ENCODE results near the gene PHF2. TPM values are rescaled to one million over a fixed set of nuclear protein-coding genes. Genes with fewer than 3 reads are reported as not detected.

Gene PHF2
- total and polyA plus RNA-seq, 3 experiments from 2014 or later: 3.0 to 25.0 (median 22.4) TPM

DNA sequence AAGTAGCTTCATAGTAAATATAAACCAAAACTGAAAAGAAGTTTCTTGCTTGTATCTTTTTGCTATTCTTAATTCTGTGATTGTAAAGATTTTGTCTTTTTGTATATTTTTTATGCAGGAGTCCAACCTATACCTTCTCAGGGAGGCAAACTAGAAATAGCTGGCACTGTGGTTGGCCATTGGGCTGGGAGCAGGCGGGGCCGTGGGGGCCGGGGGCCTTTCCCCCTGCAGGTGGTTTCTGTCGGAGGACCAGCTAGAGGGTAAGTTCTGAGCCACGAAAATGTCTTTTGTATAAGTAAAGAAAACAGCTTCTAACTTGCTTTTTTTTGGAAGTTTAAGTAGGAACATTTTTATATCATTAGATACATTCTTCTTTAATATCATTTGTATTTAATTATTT is 15.4 kb upstream of the PHF2 start:
- ChIA-PET POLR2A (interaction anchor here (0.6 kb wide), 1 partner anchor 1330 kb away, joined by 4 read pairs; no protein-coding TSS in a partner anchor), CTCF (interaction anchor here (1.6 kb wide), 1 partner anchor 108 kb away, joined by 4 read pairs; the partner anchor contains the start of gene FAM120AOS)
- peaks cover 2 to 5% (median 4%) of the 10 kb centered on the region in 3 donors for H3K4me1 Mint-ChIP-seq
- H3K4me3 Mint-ChIP-seq: no peak overlapping the region
- Histone ChIP-seq H3K27me3 (ENCODE audit: insufficient read depth, low read length, poor library complexity, severe bottlenecking) (no peaks in the 10 kb centered on the region), H3K27ac (ENCODE audit: low read depth, low read length) (no peak overlapping the region), H3K4me1 (ENCODE audit: insufficient read depth, low read length) (peaks cover 1% of the 10 kb centered on the region), H3K9me3 (ENCODE audit: low read length) (no peaks in the 10 kb centered on the region), H3K36me3 (ENCODE audit: insufficient read depth, low read length) (peaks cover 46% of the 10 kb centered on the region), H3K4me3 (ENCODE audit: low read length) (no peak overlapping the region)
- no peaks in the 10 kb centered on the region for H3K9me3 Mint-ChIP-seq
- no peaks in the 10 kb centered on the region for H3K27me3 Mint-ChIP-seq
- DNase-seq: no peak
- peaks cover 0 to 82% (median 21%) of the 10 kb centered on the region in 3 donors for H3K36me3 Mint-ChIP-seq
- peak overlapping the region in 2 of 8 donors; percentile 31 to 69 for H3K27ac Mint-ChIP-seq

DNA sequence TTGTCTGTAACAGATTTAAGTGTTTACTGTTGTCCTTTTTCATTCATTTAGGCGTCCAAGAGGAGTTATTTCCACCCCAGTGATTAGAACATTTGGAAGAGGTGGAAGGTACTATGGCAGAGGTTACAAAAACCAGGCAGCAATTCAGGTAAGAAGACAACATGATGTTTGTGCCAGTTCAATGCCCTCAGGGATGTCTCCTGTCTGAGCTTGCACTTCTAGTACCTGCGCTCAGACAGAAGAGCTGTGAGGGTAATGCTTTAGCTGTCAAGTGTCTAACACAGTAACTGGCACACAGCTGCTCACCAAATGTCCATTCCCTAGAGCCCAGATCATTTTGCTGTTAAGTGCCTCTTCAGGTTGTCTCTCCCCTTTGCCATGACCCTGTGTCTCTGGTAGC is 14.2 kb upstream of the PHF2 start:
- Mint-ChIP-seq H3K4me1 (peaks cover 8 to 14% (median 13%) of the 10 kb centered on the region in 3 donors), H3K4me3 (no peak overlapping the region), H3K27ac (peak overlapping the region in 2 of 8 donors; percentile 3 to 20), H3K9me3 (no peaks in the 10 kb centered on the region), H3K27me3 (no peaks in the 10 kb centered on the region), H3K36me3 (peaks cover 0 to 71% (median 17%) of the 10 kb centered on the region in 3 donors)
- no peaks in the 10 kb centered on the region for H3K27me3 ChIP-seq (ENCODE audit: insufficient read depth, low read length, poor library complexity, severe bottlenecking)
- no peak overlapping the region for H3K4me3 ChIP-seq (ENCODE audit: low read length)
- H3K4me1 ChIP-seq (ENCODE audit: insufficient read depth, low read length): peaks cover 10% of the 10 kb centered on the region
- ChIA-PET POLR2A (interaction anchor here (0.6 kb wide), 1 partner anchor 534 kb away, joined by 3 read pairs; no protein-coding TSS in a partner anchor), CTCF (no interaction called here)
- H3K36me3 ChIP-seq (ENCODE audit: insufficient read depth, low read length): peaks cover 46% of the 10 kb centered on the region
- DNase-seq: no peak
- no peak overlapping the region for H3K27ac ChIP-seq (ENCODE audit: low read depth, low read length)
- H3K9me3 ChIP-seq (ENCODE audit: low read length): no peaks in the 10 kb centered on the region

DNA sequence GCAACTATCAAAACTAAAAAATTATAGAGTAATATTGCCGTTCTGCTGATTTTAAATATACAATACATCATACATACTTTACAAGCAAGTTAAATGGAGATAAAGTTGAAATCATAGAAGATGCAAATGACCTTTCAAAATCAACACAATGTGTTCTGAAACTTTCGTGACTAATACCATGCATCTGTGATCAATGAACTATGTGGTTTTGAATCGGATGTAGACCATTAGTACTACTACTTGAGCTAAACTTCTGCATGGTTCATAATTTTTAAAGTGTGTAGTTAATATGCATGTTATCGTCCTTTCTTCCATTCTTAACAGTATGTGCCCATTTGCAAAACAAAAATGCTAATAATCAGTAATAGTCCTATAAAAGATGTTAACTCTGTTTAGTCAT is 11.3 kb upstream of the PHF2 start:
- H3K27me3 Mint-ChIP-seq: no peaks in the 10 kb centered on the region
- H3K9me3 Mint-ChIP-seq: no peaks in the 10 kb centered on the region
- peak overlapping the region in 4 of 8 donors; percentile 27 to 86 (median 68) for H3K27ac Mint-ChIP-seq
- H3K4me1 Mint-ChIP-seq: peaks cover 16 to 24% (median 21%) of the 10 kb centered on the region in 3 donors
- peaks cover 0 to 43% (median 8%) of the 10 kb centered on the region in 3 donors for H3K36me3 Mint-ChIP-seq
- H3K27me3 ChIP-seq (ENCODE audit: insufficient read depth, low read length, poor library complexity, severe bottlenecking): no peaks in the 10 kb centered on the region
- H3K4me1 ChIP-seq (ENCODE audit: insufficient read depth, low read length): peaks cover 15% of the 10 kb centered on the region
- no peaks in the 10 kb centered on the region for H3K9me3 ChIP-seq (ENCODE audit: low read length)
- no peak overlapping the region for H3K4me3 Mint-ChIP-seq
- H3K36me3 ChIP-seq (ENCODE audit: insufficient read depth, low read length): peaks cover 18% of the 10 kb centered on the region
- DNase-seq: no peak
- H3K4me3 ChIP-seq (ENCODE audit: low read length): no peak overlapping the region
- ChIA-PET CTCF (interaction anchor here (1.6 to 2.0 kb wide), 3 partner anchors 55 to 414 kb away, joined by 3 to 10 read pairs (median 4); partner anchors contain the start of gene FAM120A), POLR2A (interaction anchor here (2.2 kb wide), 1 partner anchor 11 kb away, joined by 19 read pairs; the partner anchor contains the start of gene PHF2)
- no peak overlapping the region for H3K27ac ChIP-seq (ENCODE audit: low read depth, low read length)

DNA sequence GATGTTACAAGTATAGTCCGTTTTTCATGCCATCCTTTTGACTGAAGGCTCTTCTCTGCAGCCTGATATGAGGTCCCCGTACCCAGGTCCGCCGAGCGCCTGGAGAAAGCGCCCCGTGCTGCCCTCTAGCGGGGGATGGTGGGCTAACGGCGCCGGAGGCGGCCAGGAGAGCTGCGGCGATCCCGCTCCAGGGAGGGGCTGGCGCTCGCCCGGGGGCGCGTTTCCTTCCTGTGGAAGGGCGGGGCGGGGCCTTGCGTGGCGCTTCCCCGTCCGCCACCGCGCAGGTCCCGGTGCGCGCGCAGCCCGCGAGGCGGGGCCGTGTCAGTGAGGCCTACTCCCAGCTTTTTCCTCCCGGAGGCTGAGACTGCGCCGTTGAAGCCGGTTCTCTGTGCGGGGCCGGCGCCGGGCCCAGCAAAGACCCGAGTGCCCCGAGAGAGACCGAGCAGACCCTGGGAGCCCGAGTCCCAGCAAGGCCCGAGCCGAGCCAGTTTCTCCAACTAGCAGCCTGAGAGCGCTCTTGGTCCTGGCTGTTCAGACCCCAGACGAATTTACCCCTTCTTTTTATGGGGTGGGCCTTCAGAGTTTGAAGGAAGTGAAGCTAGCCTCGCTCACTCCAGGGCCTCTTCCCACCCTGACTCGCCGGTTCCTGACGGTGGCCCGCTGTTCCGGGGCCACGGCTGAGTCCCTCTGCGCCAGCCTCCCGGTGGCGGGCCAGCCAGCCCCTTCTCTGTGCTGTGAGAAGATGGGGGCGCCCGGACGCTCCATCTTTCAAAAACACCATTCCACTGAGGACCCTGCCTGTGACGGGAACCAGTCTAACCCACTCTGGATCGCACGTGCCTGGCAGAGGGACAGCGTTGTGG is 9.7 kb upstream of the PHF2 start:
- Histone ChIP-seq H3K27ac (ENCODE audit: low read depth, low read length) (peak overlapping the region; percentile 83), H3K4me1 (ENCODE audit: insufficient read depth, low read length) (peaks cover 15% of the 10 kb centered on the region), H3K36me3 (ENCODE audit: insufficient read depth, low read length) (peaks cover 18% of the 10 kb centered on the region), H3K9me3 (ENCODE audit: low read length) (no peaks in the 10 kb centered on the region), H3K27me3 (ENCODE audit: insufficient read depth, low read length, poor library complexity, severe bottlenecking) (no peaks in the 10 kb centered on the region), H3K4me3 (ENCODE audit: low read length) (peak overlapping the region; percentile 68)
- Mint-ChIP-seq H3K4me3 (peak overlapping the region; percentile 80 to 93 (median 83)), H3K27ac (peak overlapping the region; percentile 86 to 99 (median 94)), H3K27me3 (peaks cover 0 to 3% of the 10 kb centered on the region in 2 donors), H3K9me3 (peaks cover 0 to 3% (median 0%) of the 10 kb centered on the region in 5 donors), H3K36me3 (peaks cover 0 to 35% (median 8%) of the 10 kb centered on the region in 3 donors), H3K4me1 (peaks cover 16 to 24% (median 21%) of the 10 kb centered on the region in 3 donors)
- POLR2A ChIA-PET: interaction anchor here (0.6 to 2.2 kb wide), 13 partner anchors 9 to 1242 kb away, joined by 3 to 19 read pairs (median 4); partner anchors contain the start of genes FAM120A, IPPK, NINJ1 and NOL8
- CTCF ChIA-PET: interaction anchor here (0.6 to 2.0 kb wide), 36 partner anchors 9 to 896 kb away, joined by 3 to 17 read pairs (median 4); partner anchors contain the start of genes FAM120A, FAM120AOS, IPPK and NINJ1
- peak; percentile 98 to 99 (median 99) for DNase-seq

DNA sequence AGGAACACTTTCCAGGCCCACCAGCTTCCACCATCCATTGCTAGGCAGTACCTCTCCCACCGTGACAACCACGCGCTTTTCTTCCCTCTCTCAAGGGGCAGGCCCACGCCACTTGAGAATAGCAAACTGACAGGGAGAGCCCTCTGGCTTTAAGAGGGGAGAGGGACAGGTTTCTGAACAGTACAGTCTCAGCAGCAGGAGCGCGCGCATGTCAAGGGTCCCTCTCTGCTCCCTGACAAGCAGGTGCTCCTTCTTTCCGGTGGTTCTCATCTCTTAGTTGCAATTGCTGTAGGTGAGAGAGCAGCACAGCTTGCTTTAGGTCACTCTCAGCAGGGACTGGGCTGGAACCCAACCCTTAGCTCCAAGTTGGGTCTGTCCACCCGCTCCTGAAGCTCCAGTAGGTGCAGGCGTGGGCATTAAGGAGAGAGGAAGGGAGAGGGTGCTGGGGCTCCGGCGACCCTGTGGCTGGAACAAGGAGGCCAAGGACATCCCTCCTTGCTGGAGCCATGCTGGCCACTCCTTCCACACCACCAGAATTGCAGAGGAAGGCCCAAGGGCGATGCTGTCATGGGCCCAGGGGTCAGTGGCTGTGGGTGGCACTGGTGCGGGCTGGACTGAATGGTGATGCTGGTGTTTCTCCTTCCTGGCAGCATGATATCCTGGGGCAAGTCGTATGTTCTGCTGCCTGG is 9.0 kb upstream of the PHF2 start:
- Histone ChIP-seq H3K36me3 (ENCODE audit: insufficient read depth, low read length) (peaks cover 12% of the 10 kb centered on the region), H3K4me3 (ENCODE audit: low read length) (peak overlapping the region; percentile 68), H3K27me3 (ENCODE audit: insufficient read depth, low read length, poor library complexity, severe bottlenecking) (no peaks in the 10 kb centered on the region), H3K4me1 (ENCODE audit: insufficient read depth, low read length) (peaks cover 15% of the 10 kb centered on the region), H3K27ac (ENCODE audit: low read depth, low read length) (peak overlapping the region; percentile 83), H3K9me3 (ENCODE audit: low read length) (no peaks in the 10 kb centered on the region)
- ChIA-PET POLR2A (interaction anchor here (0.5 to 2.2 kb wide), 6 partner anchors 8 to 539 kb away, joined by 4 to 19 read pairs (median 6); partner anchors contain the start of genes FAM120A and PHF2), CTCF (interaction anchor here (1.1 to 2.0 kb wide), 8 partner anchors 11 to 897 kb away, joined by 3 to 13 read pairs (median 6); partner anchors contain the start of genes FAM120A, IPPK and NINJ1)
- H3K36me3 Mint-ChIP-seq: peaks cover 0 to 27% (median 3%) of the 10 kb centered on the region in 3 donors
- DNase-seq: no peak
- peak overlapping the region; percentile 86 to 99 (median 94) for H3K27ac Mint-ChIP-seq
- H3K4me1 Mint-ChIP-seq: peaks cover 16 to 24% (median 21%) of the 10 kb centered on the region in 3 donors
- peaks cover 0 to 3% of the 10 kb centered on the region in 2 donors for H3K27me3 Mint-ChIP-seq
- peak overlapping the region; percentile 80 to 93 (median 83) for H3K4me3 Mint-ChIP-seq
- peaks cover 0 to 3% (median 0%) of the 10 kb centered on the region in 5 donors for H3K9me3 Mint-ChIP-seq

DNA sequence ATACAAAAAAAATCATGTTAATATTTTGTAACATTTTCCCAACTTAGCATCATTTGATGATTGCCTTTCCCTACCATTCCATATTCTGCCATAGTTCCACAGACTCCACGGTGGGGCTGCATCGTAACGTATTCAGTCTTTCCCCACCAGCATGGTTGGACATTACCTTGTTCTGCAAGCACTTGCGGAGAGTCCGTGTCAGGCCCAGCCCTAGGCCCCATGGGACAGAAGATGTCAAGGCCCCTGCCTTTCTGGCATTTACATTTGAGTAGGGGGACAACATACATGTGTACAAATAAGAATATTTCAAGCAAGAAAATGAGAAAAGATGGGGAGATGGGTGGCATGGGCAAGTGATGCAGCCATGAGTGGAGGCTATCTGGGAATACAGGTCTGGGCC is 8.2 kb upstream of the PHF2 start:
- Mint-ChIP-seq H3K9me3 (peaks cover 0 to 3% (median 0%) of the 10 kb centered on the region in 5 donors), H3K4me1 (peaks cover 16 to 25% (median 21%) of the 10 kb centered on the region in 3 donors), H3K4me3 (peak overlapping the region in 3 of 7 donors; percentile 72 to 89 (median 81)), H3K36me3 (peaks cover 0 to 21% (median 0%) of the 10 kb centered on the region in 3 donors), H3K27ac (peak overlapping the region in 1 of 8 donors; percentile 25), H3K27me3 (peaks cover 0 to 3% of the 10 kb centered on the region in 2 donors)
- H3K27me3 ChIP-seq (ENCODE audit: insufficient read depth, low read length, poor library complexity, severe bottlenecking): no peaks in the 10 kb centered on the region
- H3K4me3 ChIP-seq (ENCODE audit: low read length): no peak overlapping the region
- no peak overlapping the region for H3K27ac ChIP-seq (ENCODE audit: low read depth, low read length)
- CTCF ChIA-PET: no interaction called here
- POLR2A ChIA-PET: no interaction called here
- peaks cover 15% of the 10 kb centered on the region for H3K4me1 ChIP-seq (ENCODE audit: insufficient read depth, low read length)
- no peak for DNase-seq
- no peaks in the 10 kb centered on the region for H3K9me3 ChIP-seq (ENCODE audit: low read length)
- H3K36me3 ChIP-seq (ENCODE audit: insufficient read depth, low read length): peaks cover 8% of the 10 kb centered on the region

DNA sequence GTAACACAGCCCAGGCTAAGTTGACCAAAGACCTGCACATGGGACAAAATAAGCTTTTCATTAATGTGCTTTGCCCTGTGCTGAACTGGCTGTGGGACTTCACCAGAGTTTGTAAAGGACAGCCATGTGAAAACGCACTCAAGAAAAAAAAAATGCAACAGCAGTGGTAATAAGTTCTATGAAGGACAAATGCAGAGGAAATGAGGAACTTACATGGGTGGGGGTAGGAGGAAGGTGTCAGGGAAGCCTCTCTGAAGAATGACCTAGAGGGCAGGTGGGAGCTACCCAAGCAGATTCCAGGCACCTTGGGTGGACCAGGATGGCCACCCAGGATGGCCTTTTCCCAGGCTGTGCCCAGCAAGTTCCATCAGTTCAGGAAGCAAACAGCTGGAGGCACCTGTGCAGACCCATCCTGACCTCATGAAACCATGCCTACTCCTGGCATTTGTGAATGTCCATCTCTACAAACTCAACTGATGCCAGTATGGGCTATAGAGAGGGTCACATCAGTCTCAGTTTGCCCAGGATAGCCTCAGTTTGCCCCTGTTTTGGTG is 6.7 kb upstream of the PHF2 start:
- POLR2A ChIA-PET: no interaction called here
- H3K36me3 Mint-ChIP-seq: peaks cover 0 to 7% (median 0%) of the 10 kb centered on the region in 3 donors

More for the DNA sequence above, 6.7 kb upstream of the PHF2 start:
- Histone ChIP-seq H3K36me3 (ENCODE audit: insufficient read depth, low read length) (no peaks in the 10 kb centered on the region), H3K9me3 (ENCODE audit: low read length) (no peaks in the 10 kb centered on the region), H3K4me3 (ENCODE audit: low read length) (no peak overlapping the region), H3K27me3 (ENCODE audit: insufficient read depth, low read length, poor library complexity, severe bottlenecking) (no peaks in the 10 kb centered on the region), H3K27ac (ENCODE audit: low read depth, low read length) (no peak overlapping the region), H3K4me1 (ENCODE audit: insufficient read depth, low read length) (peaks cover 15% of the 10 kb centered on the region)
- H3K27me3 Mint-ChIP-seq: peaks cover 0 to 3% of the 10 kb centered on the region in 2 donors
- H3K4me3 Mint-ChIP-seq: peak overlapping the region in 1 of 7 donors; percentile 61
- peaks cover 20 to 33% (median 24%) of the 10 kb centered on the region in 3 donors for H3K4me1 Mint-ChIP-seq
- peaks cover 0 to 3% (median 0%) of the 10 kb centered on the region in 5 donors for H3K9me3 Mint-ChIP-seq
- H3K27ac Mint-ChIP-seq: peak overlapping the region in 1 of 8 donors; percentile 66
- DNase-seq: no peak
- CTCF ChIA-PET: no interaction called here
